PFSK-1 (cell line): ENCODE measurements around the gene TMEM221.

Source experiments
- FOXP2 ChIP-seq: optimal IDR thresholded peaks from 2 replicates; pipeline ENCODE3; 2011; ENCODE audit warnings: borderline replicate concordance, control low read depth, inconsistent platforms; ENCODE audit not compliant: insufficient read depth; ENCODE audit errors: extremely low read length, extremely low read depth
- POLR2AphosphoS5 ChIP-seq: IDR thresholded peaks from 2 replicates; pipeline ENCODE4 v1.6.1; 2012; ENCODE audit warnings: low read depth, mild to moderate bottlenecking, control low read depth, low read length, moderate library complexity
- REST ChIP-seq, 2 experiments: IDR thresholded peaks; 2 replicates each; pipeline versions ENCODE4 v1.6.1 to v1.8.0; 2011 to 2012; ENCODE audit warnings: low read depth in 2 of 2, low read length in 2 of 2, control low read depth in 1 of 2, inconsistent platforms in 1 of 2, mild to moderate bottlenecking in 1 of 2, moderate library complexity in 1 of 2; ENCODE audit not compliant: insufficient read depth in 1 of 2
- SIN3A ChIP-seq: IDR thresholded peaks from 2 replicates; pipeline ENCODE4 v1.6.1; 2012; ENCODE audit warnings: mild to moderate bottlenecking, low read length, moderate library complexity, borderline replicate concordance; ENCODE audit not compliant: insufficient read depth
- TAF1 ChIP-seq: IDR thresholded peaks from 2 replicates; pipeline ENCODE4 v1.6.1; 2012; ENCODE audit warnings: low read length, control low read depth, borderline replicate concordance; ENCODE audit not compliant: insufficient read depth

TMEM221 gene

DNA sequence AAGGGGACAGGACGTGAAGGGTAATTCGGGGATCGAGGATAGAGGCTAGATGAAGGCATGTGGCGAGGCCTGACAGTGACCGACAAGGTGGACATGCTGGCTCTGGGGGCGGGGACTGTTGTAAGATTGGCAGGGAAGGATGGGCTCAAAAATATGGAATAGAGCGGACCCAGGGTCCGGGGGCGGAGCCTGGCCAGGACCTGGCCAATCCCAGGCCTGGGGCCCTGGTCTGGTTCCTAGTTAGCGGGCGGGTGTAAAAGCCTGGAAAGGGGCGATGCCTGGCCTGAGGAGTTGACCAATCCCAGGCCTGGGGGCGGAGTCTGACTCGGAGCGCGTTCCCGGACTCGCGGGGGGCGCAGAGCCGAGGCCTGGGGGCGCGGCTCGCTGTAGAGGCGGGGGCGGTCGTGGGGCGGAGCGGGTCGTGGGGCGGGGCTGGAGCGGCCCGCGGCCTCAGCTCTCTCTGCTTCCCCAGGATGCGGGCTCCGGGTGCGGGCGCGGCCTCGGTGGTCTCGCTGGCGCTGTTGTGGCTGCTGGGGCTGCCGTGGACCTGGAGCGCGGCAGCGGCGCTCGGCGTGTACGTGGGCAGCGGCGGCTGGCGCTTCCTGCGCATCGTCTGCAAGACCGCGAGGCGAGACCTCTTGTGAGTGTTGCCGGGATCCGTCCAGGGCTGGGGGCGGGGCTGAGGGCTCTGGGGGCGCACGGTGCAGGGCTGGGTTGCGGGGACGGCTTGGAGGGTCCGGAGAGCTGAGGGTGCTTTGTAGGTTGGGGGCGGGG is 21.8 kb upstream of the TMEM221 start, which contains the start of gene SLC27A1:
Gene SLC27A1 (plus strand): TSS at position 457 of the 774 bp plus-strand sequence. CDS start 17 bp downstream, at position 474.
- peak; percentile 38; the same call in 1 of the 2 replicates for TF ChIP-seq POLR2AphosphoS5
- no peak; a peak in 1 of 4 replicates for TF ChIP-seq REST (IDR thresholded peaks at IDR 0.05; ENCODE audit: insufficient read depth in 1 of 2, low read depth in 2 of 2, low read length in 2 of 2)
- no peak for TF ChIP-seq TAF1
- peak; percentile 27 for TF ChIP-seq FOXP2

DNA sequence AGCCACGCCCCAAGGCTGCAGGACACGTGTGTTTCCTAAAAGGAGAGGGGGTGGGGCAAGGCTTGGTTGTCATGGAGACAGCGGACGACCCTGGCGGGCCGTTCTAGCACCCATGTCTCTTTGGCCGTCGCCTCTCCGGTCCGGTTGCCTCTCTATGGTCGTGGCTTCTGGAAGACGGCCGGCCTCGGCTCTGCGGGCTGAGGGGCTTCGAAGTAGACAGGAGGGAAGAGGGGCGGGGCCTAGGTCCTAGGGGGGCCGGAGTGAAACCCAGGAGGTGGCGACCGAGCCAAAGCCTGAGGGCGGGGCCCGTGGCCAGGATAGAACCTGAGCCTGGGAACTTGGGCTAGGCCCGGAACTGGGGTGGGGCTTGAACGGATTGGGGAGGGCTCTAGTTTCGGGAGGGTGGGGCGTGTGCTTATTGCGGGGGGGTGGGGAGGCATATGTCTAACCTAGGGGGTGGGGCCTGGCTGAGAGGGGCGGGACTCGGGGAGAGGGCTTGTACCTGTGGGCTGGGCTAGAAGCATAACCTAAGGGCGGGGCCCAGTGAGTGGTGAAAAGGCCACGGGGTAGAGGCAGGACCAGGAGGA is 21.1 kb upstream of the TMEM221 start:
- no peak for TF ChIP-seq TAF1
- no peak; the same call in 1 of the 2 replicates for TF ChIP-seq POLR2AphosphoS5
- no peak for TF ChIP-seq REST (IDR thresholded peaks at IDR 0.05; ENCODE audit: insufficient read depth in 1 of 2, low read depth in 2 of 2, low read length in 2 of 2)
- TF ChIP-seq SIN3A = no peak; the same call in 1 of the 2 replicates
- TF ChIP-seq FOXP2 = no peak

GRCh38 chr19:17469092-17469480 is 20.6 kb upstream of the TMEM221 start:
- TF ChIP-seq POLR2AphosphoS5 = no peak
- TF ChIP-seq SIN3A = 0 out of 2 replicates have a peak, but pooled peaks have one; percentile 76

DNA sequence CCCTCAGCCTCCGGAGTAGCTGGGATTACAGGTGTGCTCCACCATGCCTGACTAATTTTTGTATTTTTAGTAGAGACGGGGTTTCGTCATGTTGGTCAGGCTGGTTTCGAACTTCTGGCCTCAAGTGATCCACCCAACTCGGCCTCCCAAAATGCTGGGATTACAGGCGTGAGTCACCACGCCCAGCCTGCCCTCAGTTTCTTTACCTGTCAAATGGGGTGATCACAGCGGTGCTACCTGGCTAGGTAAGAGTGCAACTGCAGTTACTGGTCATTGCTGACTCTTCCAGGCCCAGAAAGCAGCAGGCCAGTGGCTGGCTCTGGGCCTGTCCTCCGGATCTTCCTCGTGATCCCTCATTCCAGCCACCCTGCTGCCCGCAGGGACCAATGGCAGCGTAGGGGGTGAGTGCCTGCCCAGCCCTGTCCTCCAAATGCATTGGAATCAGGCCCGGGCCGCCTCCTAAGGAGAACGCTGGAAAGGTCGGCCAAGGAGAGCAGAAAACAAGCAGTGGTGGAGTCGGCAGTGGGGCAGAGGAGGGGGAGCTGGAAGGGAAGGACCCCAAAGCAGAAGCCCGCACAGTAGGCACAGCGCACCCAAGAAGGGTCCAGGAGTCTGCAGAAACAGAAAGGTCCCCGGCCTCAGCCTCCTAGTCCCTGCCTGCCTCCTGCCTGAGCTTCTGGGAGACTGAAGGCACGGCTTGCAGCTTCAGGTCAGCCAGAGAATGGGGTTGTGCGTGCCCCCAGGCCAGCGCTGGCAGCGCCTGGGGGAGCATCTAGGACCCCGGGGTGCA is 20.0 kb upstream of the TMEM221 start:
- TF ChIP-seq FOXP2 = no peak
- no peak for TF ChIP-seq POLR2AphosphoS5
- TF ChIP-seq REST (IDR thresholded peaks at IDR 0.05; ENCODE audit: insufficient read depth in 1 of 2, low read depth in 2 of 2, low read length in 2 of 2) = no peak
- TF ChIP-seq TAF1 = no peak
- TF ChIP-seq SIN3A = no peak

GRCh38 chr19:17467471-17468301 is 19.2 kb upstream of the TMEM221 start:
- TF ChIP-seq SIN3A = no peak
- no peak for TF ChIP-seq TAF1
- no peak for TF ChIP-seq FOXP2
- no peak for TF ChIP-seq POLR2AphosphoS5
- TF ChIP-seq REST (IDR thresholded peaks at IDR 0.05; ENCODE audit: insufficient read depth in 1 of 2, low read depth in 2 of 2, low read length in 2 of 2) = no peak
